Fibroblast of lung (primary cell): ENCODE data around the gene THPO.

Source experiments
- CTCF ChIP-seq, 2 donors: IDR thresholded peaks in 1 of 2; conservative IDR thresholded peaks in 1 of 2; 1 replicate in 1 of 2; 2 replicates in 1 of 2; pipeline ENCODE4 v1.5.1; 2011 to 2012; ENCODE audit warnings: low read length in 2 of 2, control low read depth in 1 of 2, inconsistent platforms in 1 of 2, low read depth in 1 of 2, mild to moderate bottlenecking in 1 of 2
- EZH2 ChIP-seq: IDR thresholded peaks from 2 replicates; pipeline ENCODE4 v1.5.1; 2012; ENCODE audit warnings: low read length, control low read depth, mild to moderate bottlenecking; ENCODE audit errors: missing control alignments

- TF ChIP-seq CTCF (conservative IDR thresholded peaks at IDR 0.05 in 1 of 2, IDR thresholded peaks at IDR 0.05 in 1 of 2; ENCODE audit: low read depth in 1 of 2, low read length in 2 of 2) (no peak), EZH2 (no peak)
These were observed 633 bp downstream of the THPO start for GRCh38 chr3:184377374-184377773.
